Measurements from ENCODE around the gene LIN37. TPM values are rescaled to one million over a fixed set of nuclear protein-coding genes. Genes with fewer than 3 reads are reported as not detected.

Gene LIN37
- total RNA-seq (2022; extraction: Qiagen RNA extraction; ENCODE audit: low read depth) = 17.4 to 27.7 TPM (median 23.3 TPM) in 5 replicates

GRCh38 chr19:35748106-35749020 is at the start of gene LIN37:
LIN37 (plus strand) TSS chr19:35748576; CDS start chr19:35748725, 149 bp downstream.

GRCh38 chr19:35704218-35704617 is 44.2 kb upstream of the LIN37 start, which contains the start of gene ZBTB32:
ZBTB32 (plus strand) TSS chr19:35704558; CDS start chr19:35714627, 10,069 bp downstream.

GRCh38 chr19:35717665-35718344 is 30.6 kb upstream of the LIN37 start, which contains the start of gene KMT2B:
KMT2B (plus strand) TSS chr19:35718003; CDS start chr19:35718019, 16 bp downstream.

GRCh38 chr19:35742121-35742724 is 6.2 kb upstream of the LIN37 start, which contains the start of gene IGFLR1:
IGFLR1 (minus strand) TSS chr19:35742452; CDS start chr19:35741180, 1,272 bp downstream.

GRCh38 chr19:35745328-35746086 is 2.9 kb upstream of the LIN37 start, which contains the start of the genes PSENEN and U2AF1L4:
PSENEN (plus strand) TSS chr19:35745651; CDS start chr19:35745931, 280 bp downstream.
U2AF1L4 (minus strand) TSS chr19:35745418; CDS start chr19:35745391, 27 bp downstream.

GRCh38 chr19:35756377-35757230 is 8.2 kb downstream of the LIN37 start, which contains the start of gene HSPB6:
HSPB6 (minus strand) TSS chr19:35757029; CDS start chr19:35757008, 21 bp downstream.

GRCh38 chr19:35757749-35758608 is 9.6 kb downstream of the LIN37 start, which contains the start of gene PROSER3:
PROSER3 (plus strand) TSS chr19:35758176; CDS start chr19:35758216, 40 bp downstream.

GRCh38 chr19:35775298-35776101 is 27.1 kb downstream of the LIN37 start, which contains the start of gene ARHGAP33:
ARHGAP33 (plus strand) TSS chr19:35775564; CDS start chr19:35775659, 95 bp downstream.

Other genes starting within 250 kb of the LIN37 start
- 30.7 to 39.2 TPM (median 32.3 TPM) in 5 replicates for gene DMKN, start 234.9 kb upstream of the LIN37 start, total RNA-seq (2022; extraction: Qiagen RNA extraction; ENCODE audit: low read depth)
- 3.3 to 4.8 TPM (median 3.7 TPM) in 5 replicates for gene SBSN, start 220.3 kb upstream of the LIN37 start, total RNA-seq (2022; extraction: Qiagen RNA extraction; ENCODE audit: low read depth)
- not detected in 5 replicates for gene GAPDHS, start 215.1 kb upstream of the LIN37 start, total RNA-seq (2022; extraction: Qiagen RNA extraction; ENCODE audit: low read depth)
- gene TMEM147, start 202.9 kb upstream of the LIN37 start, total RNA-seq (2022; extraction: Qiagen RNA extraction; ENCODE audit: low read depth) = 333 to 446 TPM (median 432 TPM) in 5 replicates
- gene ATP4A, start 184.9 kb upstream of the LIN37 start, total RNA-seq (2022; extraction: Qiagen RNA extraction; ENCODE audit: low read depth) = 0.01 TPM in 1 of 5 replicates, not detected in the others
- not detected in 5 replicates for gene PMIS2, start 162.4 kb upstream of the LIN37 start, total RNA-seq (2022; extraction: Qiagen RNA extraction; ENCODE audit: low read depth)
- 12.9 to 17.2 TPM (median 14.8 TPM) in 5 replicates for gene HAUS5, start 135.8 kb upstream of the LIN37 start, total RNA-seq (2022; extraction: Qiagen RNA extraction; ENCODE audit: low read depth)
- 143 to 210 TPM (median 201 TPM) in 5 replicates for gene RBM42, start 119.5 kb upstream of the LIN37 start, total RNA-seq (2022; extraction: Qiagen RNA extraction; ENCODE audit: low read depth)
- 1.5 to 2.6 TPM (median 2.4 TPM) in 5 replicates for gene ETV2, start 106.8 kb upstream of the LIN37 start, total RNA-seq (2022; extraction: Qiagen RNA extraction; ENCODE audit: low read depth)
- gene COX6B1, start 100.3 kb upstream of the LIN37 start, total RNA-seq (2022; extraction: Qiagen RNA extraction; ENCODE audit: low read depth) = 1,280 to 1,484 TPM (median 1,422 TPM) in 5 replicates
- 0.62 to 1.1 TPM (median 0.86 TPM) in 5 replicates for gene UPK1A, start 82.1 kb upstream of the LIN37 start, total RNA-seq (2022; extraction: Qiagen RNA extraction; ENCODE audit: low read depth)
- gene ZBTB32, start 44.0 kb upstream of the LIN37 start, total RNA-seq (2022; extraction: Qiagen RNA extraction; ENCODE audit: low read depth) = not detected in 5 replicates
- 51.4 to 66.0 TPM (median 58.9 TPM) in 5 replicates for gene KMT2B, start 30.6 kb upstream of the LIN37 start, total RNA-seq (2022; extraction: Qiagen RNA extraction; ENCODE audit: low read depth)
- gene IGFLR1, start 6.1 kb upstream of the LIN37 start, total RNA-seq (2022; extraction: Qiagen RNA extraction; ENCODE audit: low read depth) = 9.3 to 12.6 TPM (median 11.0 TPM) in 5 replicates
- gene U2AF1L4, start 3.2 kb upstream of the LIN37 start, total RNA-seq (2022; extraction: Qiagen RNA extraction; ENCODE audit: low read depth) = 26.6 to 28.4 TPM (median 27.0 TPM) in 5 replicates
- 278 to 327 TPM (median 289 TPM) in 5 replicates for gene PSENEN, start 2.9 kb upstream of the LIN37 start, total RNA-seq (2022; extraction: Qiagen RNA extraction; ENCODE audit: low read depth)
- gene HSPB6, start 8.5 kb downstream of the LIN37 start, total RNA-seq (2022; extraction: Qiagen RNA extraction; ENCODE audit: low read depth) = 0.26 to 0.50 TPM (median 0.38 TPM) in 5 replicates
- gene PROSER3, start 9.6 kb downstream of the LIN37 start, total RNA-seq (2022; extraction: Qiagen RNA extraction; ENCODE audit: low read depth) = 23.9 to 34.7 TPM (median 27.4 TPM) in 5 replicates
- gene ARHGAP33, start 27.0 kb downstream of the LIN37 start, total RNA-seq (2022; extraction: Qiagen RNA extraction; ENCODE audit: low read depth) = 3.5 to 8.1 TPM (median 5.6 TPM) in 5 replicates
- 0.17 to 0.50 TPM (median 0.25 TPM) in 5 replicates for gene PRODH2, start 64.3 kb downstream of the LIN37 start, total RNA-seq (2022; extraction: Qiagen RNA extraction; ENCODE audit: low read depth)
- 0.41 to 0.83 TPM (median 0.49 TPM) in 5 replicates for gene NPHS1, start 103.9 kb downstream of the LIN37 start, total RNA-seq (2022; extraction: Qiagen RNA extraction; ENCODE audit: low read depth)
- gene KIRREL2, start 108.3 kb downstream of the LIN37 start, total RNA-seq (2022; extraction: Qiagen RNA extraction; ENCODE audit: low read depth) = 0.47 to 0.65 TPM (median 0.51 TPM) in 5 replicates
- 66.5 to 99.5 TPM (median 89.7 TPM) in 5 replicates for gene APLP1, start 120.0 kb downstream of the LIN37 start, total RNA-seq (2022; extraction: Qiagen RNA extraction; ENCODE audit: low read depth)
- gene NFKBID, start 152.0 kb downstream of the LIN37 start, total RNA-seq (2022; extraction: Qiagen RNA extraction; ENCODE audit: low read depth) = 6.9 to 9.4 TPM (median 8.2 TPM) in 5 replicates
- gene HCST, start 154.0 kb downstream of the LIN37 start, total RNA-seq (2022; extraction: Qiagen RNA extraction; ENCODE audit: low read depth) = 0.40 to 0.81 TPM (median 0.57 TPM) in 4 of 5 replicates, not detected in the other
- not detected in 5 replicates for gene TYROBP, start 159.7 kb downstream of the LIN37 start, total RNA-seq (2022; extraction: Qiagen RNA extraction; ENCODE audit: low read depth)
- 16.7 to 26.3 TPM (median 20.5 TPM) in 5 replicates for gene LRFN3, start 187.8 kb downstream of the LIN37 start, total RNA-seq (2022; extraction: Qiagen RNA extraction; ENCODE audit: low read depth)
- gene SDHAF1, start 246.6 kb downstream of the LIN37 start, total RNA-seq (2022; extraction: Qiagen RNA extraction; ENCODE audit: low read depth) = 30.3 to 52.4 TPM (median 46.9 TPM) in 5 replicates